ENCODE results near the gene MFSD12.

DNA sequence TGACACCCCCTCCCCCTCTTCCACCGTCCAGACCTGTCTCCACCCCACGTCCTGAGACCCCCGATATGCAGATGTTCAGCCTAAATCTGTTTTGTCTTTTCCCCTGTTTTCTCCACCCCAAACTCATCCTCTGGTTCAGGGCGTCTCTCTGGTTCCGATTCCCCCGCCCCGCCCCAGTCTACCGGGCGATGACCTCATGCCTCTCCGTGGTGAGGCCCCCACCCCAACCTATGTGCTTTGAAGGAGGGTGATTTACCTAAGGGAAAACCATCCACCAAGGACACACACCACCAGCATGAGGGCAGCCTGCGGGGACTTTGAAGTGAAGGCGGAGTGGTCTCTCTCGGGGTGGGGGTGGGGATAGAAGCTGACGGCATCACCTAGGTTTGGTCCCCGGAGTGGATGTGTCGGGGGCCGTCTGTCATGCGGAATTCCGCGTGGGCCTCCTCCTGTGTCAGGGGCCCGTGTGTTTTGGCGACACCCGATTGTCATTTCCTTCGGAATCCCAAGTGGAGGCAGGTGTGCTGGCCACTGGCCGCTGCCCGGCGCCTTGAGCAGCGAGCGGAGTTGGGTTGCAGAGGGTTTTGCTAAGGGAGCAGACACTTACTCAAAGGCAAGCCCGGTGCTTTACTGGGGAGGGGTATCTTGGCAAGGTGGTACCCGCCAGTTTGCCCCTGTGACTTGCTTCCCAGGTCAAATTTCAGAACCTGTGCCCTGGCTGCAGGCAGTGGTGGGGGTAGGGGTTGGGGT is 49.8 kb downstream of the MFSD12 start:
- TF ChIP-seq, protein P1, sequence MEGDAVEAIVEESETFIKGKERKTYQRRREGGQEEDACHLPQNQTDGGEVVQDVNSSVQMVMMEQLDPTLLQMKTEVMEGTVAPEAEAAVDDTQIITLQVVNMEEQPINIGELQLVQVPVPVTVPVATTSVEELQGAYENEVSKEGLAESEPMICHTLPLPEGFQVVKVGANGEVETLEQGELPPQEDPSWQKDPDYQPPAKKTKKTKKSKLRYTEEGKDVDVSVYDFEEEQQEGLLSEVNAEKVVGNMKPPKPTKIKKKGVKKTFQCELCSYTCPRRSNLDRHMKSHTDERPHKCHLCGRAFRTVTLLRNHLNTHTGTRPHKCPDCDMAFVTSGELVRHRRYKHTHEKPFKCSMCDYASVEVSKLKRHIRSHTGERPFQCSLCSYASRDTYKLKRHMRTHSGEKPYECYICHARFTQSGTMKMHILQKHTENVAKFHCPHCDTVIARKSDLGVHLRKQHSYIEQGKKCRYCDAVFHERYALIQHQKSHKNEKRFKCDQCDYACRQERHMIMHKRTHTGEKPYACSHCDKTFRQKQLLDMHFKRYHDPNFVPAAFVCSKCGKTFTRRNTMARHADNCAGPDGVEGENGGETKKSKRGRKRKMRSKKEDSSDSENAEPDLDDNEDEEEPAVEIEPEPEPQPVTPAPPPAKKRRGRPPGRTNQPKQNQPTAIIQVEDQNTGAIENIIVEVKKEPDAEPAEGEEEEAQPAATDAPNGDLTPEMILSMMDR (IDR thresholded peaks at IDR 0.05; ENCODE audit: poor library complexity), result no peak
- no peak for TF ChIP-seq EZH2 (IDR thresholded peaks at IDR 0.05; ENCODE audit: borderline replicate concordance)
- no peak for TF ChIP-seq EZH2phosphoT487 (IDR thresholded peaks at IDR 0.05; ENCODE audit: low read depth, severe bottlenecking, unreplicated experiment)
